HFF-Myc (cell line): ENCODE results near the gene CTNNA2.

Experiments used
- DNase-seq: peaks from one replicate; pipeline ENCODE4 v3.0.0-alpha.2; 2011; ENCODE audit warnings: low read depth; ENCODE audit errors: extremely low read depth
- H3K4me3 ChIP-seq: replicated peaks from 2 replicates; pipeline ENCODE4 v1.5.1; 2011; ENCODE audit warnings: low read depth, mild to moderate bottlenecking, control low read depth, low read length
- TF ChIP-seq, protein P1 (sequence below): IDR thresholded peaks from 2 replicates; pipeline ENCODE4 v1.5.1; 2012; ENCODE audit warnings: mild to moderate bottlenecking, low read depth, low read length, control low read depth; ENCODE audit errors: missing control alignments

CTNNA2 gene

GRCh38 chr2:80642465-80642864, 1129.6 kb downstream of the CTNNA2 start:
- no peak overlapping the region for H3K4me3 ChIP-seq
- TF ChIP-seq, protein P1, sequence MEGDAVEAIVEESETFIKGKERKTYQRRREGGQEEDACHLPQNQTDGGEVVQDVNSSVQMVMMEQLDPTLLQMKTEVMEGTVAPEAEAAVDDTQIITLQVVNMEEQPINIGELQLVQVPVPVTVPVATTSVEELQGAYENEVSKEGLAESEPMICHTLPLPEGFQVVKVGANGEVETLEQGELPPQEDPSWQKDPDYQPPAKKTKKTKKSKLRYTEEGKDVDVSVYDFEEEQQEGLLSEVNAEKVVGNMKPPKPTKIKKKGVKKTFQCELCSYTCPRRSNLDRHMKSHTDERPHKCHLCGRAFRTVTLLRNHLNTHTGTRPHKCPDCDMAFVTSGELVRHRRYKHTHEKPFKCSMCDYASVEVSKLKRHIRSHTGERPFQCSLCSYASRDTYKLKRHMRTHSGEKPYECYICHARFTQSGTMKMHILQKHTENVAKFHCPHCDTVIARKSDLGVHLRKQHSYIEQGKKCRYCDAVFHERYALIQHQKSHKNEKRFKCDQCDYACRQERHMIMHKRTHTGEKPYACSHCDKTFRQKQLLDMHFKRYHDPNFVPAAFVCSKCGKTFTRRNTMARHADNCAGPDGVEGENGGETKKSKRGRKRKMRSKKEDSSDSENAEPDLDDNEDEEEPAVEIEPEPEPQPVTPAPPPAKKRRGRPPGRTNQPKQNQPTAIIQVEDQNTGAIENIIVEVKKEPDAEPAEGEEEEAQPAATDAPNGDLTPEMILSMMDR = no peak
- DNase-seq = no peak

- no peak overlapping the region for H3K4me3 ChIP-seq
- DNase-seq = no peak
- TF ChIP-seq, protein P1 = no peak
These were observed 1130.7 kb downstream of the CTNNA2 start for GRCh38 chr2:80643598-80643997.

DNA sequence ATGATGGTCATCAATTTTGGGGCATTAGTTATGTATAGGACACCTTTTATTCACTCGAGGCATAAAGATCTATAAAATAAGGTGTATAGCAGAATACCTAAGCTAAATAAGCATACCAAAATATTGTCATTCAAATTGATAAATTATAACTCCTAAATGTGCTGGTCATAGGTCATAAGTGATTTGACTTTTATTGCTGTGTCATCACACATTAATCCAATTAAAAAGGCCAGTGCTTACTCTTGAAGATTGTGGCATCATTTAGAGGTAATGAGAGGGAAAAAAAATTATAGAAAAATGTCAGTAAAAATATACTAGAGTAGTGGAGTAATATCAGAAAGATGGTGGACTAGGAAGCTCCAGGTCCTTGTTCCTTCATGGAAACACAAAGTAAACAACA, 1138.6 kb downstream of the CTNNA2 start:
- TF ChIP-seq, protein P1 = no peak
- no peak overlapping the region for H3K4me3 ChIP-seq
- no peak for DNase-seq

DNA sequence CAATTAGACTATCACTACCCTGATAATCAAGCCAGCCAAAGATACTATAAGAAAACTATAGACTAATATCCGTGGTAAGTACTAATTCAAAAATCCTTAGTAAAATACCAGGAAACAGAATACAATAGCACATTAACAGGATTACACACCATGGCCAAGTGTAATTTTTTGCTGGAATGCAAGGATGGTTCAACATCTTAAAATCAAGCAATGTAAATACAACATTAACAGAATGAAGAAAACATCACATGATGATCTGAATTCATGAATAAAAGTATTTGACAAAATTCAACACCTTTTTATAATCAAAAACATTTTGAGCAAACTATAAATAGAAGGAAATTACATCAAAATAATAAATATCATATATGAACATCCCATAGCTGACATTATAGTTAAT, 1142.4 kb downstream of the CTNNA2 start:
- DNase-seq = no peak
- no peak overlapping the region for H3K4me3 ChIP-seq
- TF ChIP-seq, protein P1 = no peak

DNA sequence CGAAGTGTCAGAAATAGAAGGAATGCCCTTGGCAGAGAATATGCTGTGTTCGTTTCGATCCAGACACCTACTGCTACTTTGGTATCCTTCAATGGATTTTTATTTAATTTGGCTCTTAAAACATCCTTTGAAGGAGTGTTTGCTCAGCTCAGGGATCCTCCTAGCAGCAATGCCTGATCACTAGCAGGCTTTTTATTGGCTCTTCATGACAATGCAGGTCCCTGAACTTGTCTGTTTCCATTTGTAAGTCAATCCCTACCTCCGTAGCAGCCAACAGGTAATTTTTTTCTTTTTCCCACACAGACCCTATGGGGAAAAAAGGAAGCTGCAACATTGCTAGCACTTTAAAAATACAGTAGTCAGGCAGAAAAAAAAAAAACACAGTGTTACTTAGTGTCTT, 1157.9 kb downstream of the CTNNA2 start:
- DNase-seq = no peak
- TF ChIP-seq, protein P1 = no peak

DNA sequence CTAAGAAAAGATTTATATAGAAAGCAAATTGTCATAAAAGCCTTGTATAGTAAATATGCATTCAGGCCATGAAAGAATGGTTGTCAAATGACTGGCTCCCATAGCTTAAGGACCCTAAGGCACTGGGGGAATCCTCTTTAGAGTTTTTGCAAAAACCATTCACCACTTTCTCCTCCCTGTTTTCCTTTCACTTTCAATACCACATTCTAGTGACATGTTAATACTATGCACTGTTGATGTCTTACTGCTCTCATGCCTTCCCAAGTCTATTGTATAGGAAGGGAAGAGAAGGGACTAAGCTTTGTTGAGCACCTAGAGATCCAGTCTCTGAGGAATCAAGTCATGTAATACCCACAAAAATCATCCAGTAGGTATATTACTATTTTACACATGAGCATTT, 1174.7 kb downstream of the CTNNA2 start:
- DNase-seq = no peak
- H3K4me3 ChIP-seq = no peak overlapping the region
- TF ChIP-seq, protein P1 = no peak

More for the DNA sequence above, 1157.9 kb downstream of the CTNNA2 start:
- no peak overlapping the region for H3K4me3 ChIP-seq

- TF ChIP-seq, protein P1 = no peak
- DNase-seq = no peak
These were observed 1176.3 kb downstream of the CTNNA2 start for GRCh38 chr2:80689106-80689505.

More at GRCh38 chr2:80689106-80689505, 1176.3 kb downstream of the CTNNA2 start:
- H3K4me3 ChIP-seq = no peak overlapping the region
